ENCODE data around the gene POLR1B.
"Not testable (repeated sequence)": the region's sequence is repeated elsewhere in the genome, so short reads cannot be mapped to it uniquely, and the experiment has no call there.

Gene POLR1B

GRCh38 chr2:112520234-112520783, 22.0 kb upstream of the POLR1B start:
- no peak overlapping the region for H3K9ac ChIP-seq (ENCODE audit: low read length)
- no peak overlapping the region for H3K27ac ChIP-seq (ENCODE audit: low read depth, low read length)
- H3K36me3 ChIP-seq (ENCODE audit: control insufficient read depth, insufficient read depth, low read length), result peaks cover 6% of the 10 kb centered on the region
- no peaks in the 10 kb centered on the region for H3K27me3 ChIP-seq (ENCODE audit: control insufficient read depth, insufficient read depth, low read length)
- H3K4me1 ChIP-seq (ENCODE audit: control insufficient read depth, insufficient read depth, low read length), result no peaks in the 10 kb centered on the region
- H3K4me3 ChIP-seq (ENCODE audit: low read length), result no peak overlapping the region

GRCh38 chr2:112523291-112523777, 18.9 kb upstream of the POLR1B start:
- peaks cover 6% of the 10 kb centered on the region for H3K36me3 ChIP-seq (ENCODE audit: control insufficient read depth, insufficient read depth, low read length)
- no peak overlapping the region for H3K4me3 ChIP-seq (ENCODE audit: low read length)
- H3K4me1 ChIP-seq (ENCODE audit: control insufficient read depth, insufficient read depth, low read length), result no peaks in the 10 kb centered on the region
- no peak overlapping the region for H3K27ac ChIP-seq (ENCODE audit: low read depth, low read length)
- no peak overlapping the region for H3K9ac ChIP-seq (ENCODE audit: low read length)
- no peaks in the 10 kb centered on the region for H3K27me3 ChIP-seq (ENCODE audit: control insufficient read depth, insufficient read depth, low read length)

- H3K4me3 ChIP-seq (ENCODE audit: low read length); H3K27me3 ChIP-seq (ENCODE audit: control insufficient read depth, insufficient read depth, low read length); H3K9ac ChIP-seq (ENCODE audit: low read length); H3K4me1 ChIP-seq (ENCODE audit: control insufficient read depth, insufficient read depth, low read length); H3K27ac ChIP-seq (ENCODE audit: low read depth, low read length): not testable (repeated sequence)
- peaks cover 13% of the 10 kb centered on the region for H3K36me3 ChIP-seq (ENCODE audit: control insufficient read depth, insufficient read depth, low read length)
Observed at GRCh38 chr2:112524276-112524675, 18.0 kb upstream of the POLR1B start.

GRCh38 chr2:112528541-112528940, 13.7 kb upstream of the POLR1B start:
- Histone ChIP-seq H3K9ac (ENCODE audit: low read length) (no peak overlapping the region), H3K27me3 (ENCODE audit: control insufficient read depth, insufficient read depth, low read length) (no peaks in the 10 kb centered on the region), H3K27ac (ENCODE audit: low read depth, low read length) (no peak overlapping the region), H3K36me3 (ENCODE audit: control insufficient read depth, insufficient read depth, low read length) (peaks cover 11% of the 10 kb centered on the region), H3K4me3 (ENCODE audit: low read length) (no peak overlapping the region), H3K4me1 (ENCODE audit: control insufficient read depth, insufficient read depth, low read length) (no peaks in the 10 kb centered on the region)

- no peak overlapping the region for H3K9ac ChIP-seq (ENCODE audit: low read length)
- no peak overlapping the region for H3K4me3 ChIP-seq (ENCODE audit: low read length)
- H3K27me3 ChIP-seq (ENCODE audit: control insufficient read depth, insufficient read depth, low read length), result no peaks in the 10 kb centered on the region
- peaks cover 11% of the 10 kb centered on the region for H3K36me3 ChIP-seq (ENCODE audit: control insufficient read depth, insufficient read depth, low read length)
- H3K27ac ChIP-seq (ENCODE audit: low read depth, low read length), result no peak overlapping the region
- H3K4me1 ChIP-seq (ENCODE audit: control insufficient read depth, insufficient read depth, low read length), result no peaks in the 10 kb centered on the region
Observed at GRCh38 chr2:112529757-112530156, 12.5 kb upstream of the POLR1B start.

- no peaks in the 10 kb centered on the region for H3K4me1 ChIP-seq (ENCODE audit: control insufficient read depth, insufficient read depth, low read length)
Observed at GRCh38 chr2:112530728-112531127, 11.5 kb upstream of the POLR1B start.

GRCh38 chr2:112534826-112535225, 7.4 kb upstream of the POLR1B start:
- Histone ChIP-seq H3K36me3 (ENCODE audit: control insufficient read depth, insufficient read depth, low read length) (peaks cover 3% of the 10 kb centered on the region), H3K27me3 (ENCODE audit: control insufficient read depth, insufficient read depth, low read length) (no peaks in the 10 kb centered on the region), H3K9ac (ENCODE audit: low read length) (no peak overlapping the region), H3K4me3 (ENCODE audit: low read length) (no peak overlapping the region), H3K4me1 (ENCODE audit: control insufficient read depth, insufficient read depth, low read length) (no peaks in the 10 kb centered on the region), H3K27ac (ENCODE audit: low read depth, low read length) (no peak overlapping the region)

More at GRCh38 chr2:112530728-112531127, 11.5 kb upstream of the POLR1B start:
- Histone ChIP-seq H3K27ac (ENCODE audit: low read depth, low read length) (no peak overlapping the region), H3K36me3 (ENCODE audit: control insufficient read depth, insufficient read depth, low read length) (peaks cover 11% of the 10 kb centered on the region), H3K27me3 (ENCODE audit: control insufficient read depth, insufficient read depth, low read length) (no peaks in the 10 kb centered on the region), H3K4me3 (ENCODE audit: low read length) (no peak overlapping the region), H3K9ac (ENCODE audit: low read length) (no peak overlapping the region)

GRCh38 chr2:112536665-112537064, 5.6 kb upstream of the POLR1B start:
- H3K4me1 ChIP-seq (ENCODE audit: control insufficient read depth, insufficient read depth, low read length); H3K36me3 ChIP-seq (ENCODE audit: control insufficient read depth, insufficient read depth, low read length); H3K4me3 ChIP-seq (ENCODE audit: low read length); H3K9ac ChIP-seq (ENCODE audit: low read length); H3K27ac ChIP-seq (ENCODE audit: low read depth, low read length); H3K27me3 ChIP-seq (ENCODE audit: control insufficient read depth, insufficient read depth, low read length): not testable (repeated sequence)

GRCh38 chr2:112539306-112539705, 3.0 kb upstream of the POLR1B start:
- Histone ChIP-seq H3K4me1 (ENCODE audit: control insufficient read depth, insufficient read depth, low read length) (peaks cover 8% of the 10 kb centered on the region), H3K4me3 (ENCODE audit: low read length) (no peak overlapping the region), H3K27me3 (ENCODE audit: control insufficient read depth, insufficient read depth, low read length) (no peaks in the 10 kb centered on the region), H3K36me3 (ENCODE audit: control insufficient read depth, insufficient read depth, low read length) (no peaks in the 10 kb centered on the region), H3K9ac (ENCODE audit: low read length) (no peak overlapping the region), H3K27ac (ENCODE audit: low read depth, low read length) (no peak overlapping the region)

GRCh38 chr2:112540906-112541305, 1.4 kb upstream of the POLR1B start:
- Histone ChIP-seq H3K9ac (ENCODE audit: low read length) (no peak overlapping the region), H3K4me1 (ENCODE audit: control insufficient read depth, insufficient read depth, low read length) (peaks cover 8% of the 10 kb centered on the region), H3K27ac (ENCODE audit: low read depth, low read length) (no peak overlapping the region), H3K36me3 (ENCODE audit: control insufficient read depth, insufficient read depth, low read length) (no peaks in the 10 kb centered on the region), H3K4me3 (ENCODE audit: low read length) (peak overlapping the region; percentile 92), H3K27me3 (ENCODE audit: control insufficient read depth, insufficient read depth, low read length) (no peaks in the 10 kb centered on the region)

- peak overlapping the region; percentile 92 for H3K4me3 ChIP-seq (ENCODE audit: low read length)
- H3K27me3 ChIP-seq (ENCODE audit: control insufficient read depth, insufficient read depth, low read length), result no peaks in the 10 kb centered on the region
- H3K36me3 ChIP-seq (ENCODE audit: control insufficient read depth, insufficient read depth, low read length), result no peaks in the 10 kb centered on the region
- peak overlapping the region; percentile 92 for H3K27ac ChIP-seq (ENCODE audit: low read depth, low read length)
- H3K4me1 ChIP-seq (ENCODE audit: control insufficient read depth, insufficient read depth, low read length), result peaks cover 8% of the 10 kb centered on the region
- peak overlapping the region; percentile 59 for H3K9ac ChIP-seq (ENCODE audit: low read length)
Observed at GRCh38 chr2:112541315-112542122, 746 bp upstream of the POLR1B start.

- no peaks in the 10 kb centered on the region for H3K27me3 ChIP-seq (ENCODE audit: control insufficient read depth, insufficient read depth, low read length)
- peaks cover 8% of the 10 kb centered on the region for H3K4me1 ChIP-seq (ENCODE audit: control insufficient read depth, insufficient read depth, low read length)
- H3K36me3 ChIP-seq (ENCODE audit: control insufficient read depth, insufficient read depth, low read length), result peaks cover 7% of the 10 kb centered on the region
- peak overlapping the region; percentile 92 for H3K4me3 ChIP-seq (ENCODE audit: low read length)
- H3K27ac ChIP-seq (ENCODE audit: low read depth, low read length), result no peak overlapping the region
- H3K9ac ChIP-seq (ENCODE audit: low read length), result no peak overlapping the region
Observed at GRCh38 chr2:112542984-112543661, 858 bp downstream of the POLR1B start.
